Heart left ventricle (tissue), 13 donors: ENCODE measurements around the gene INSIG1.

Source experiments
- POLR2A ChIP-seq, 2 donors: fragments of 450-650 bp; IDR thresholded peaks; one replicate each; pipeline ENCODE4 v1.6.1; 2017; ENCODE audit warnings: antibody characterized with exemption in 2 of 2, mild to moderate bottlenecking in 2 of 2, moderate library complexity in 2 of 2
- TF ChIP-seq, protein P1 (sequence below), 12 donors: fragments of 200-600 bp; sonication (generic) in 4 of 12; IDR thresholded peaks; one replicate each; pipeline versions ENCODE4 v1.5.0 to v1.8.0; 2018 to 2022; ENCODE audit warnings: antibody characterized with exemption in 12 of 12, mild to moderate bottlenecking in 5 of 12
- donor health status: ischemic (EF 13 %, LVEDD 7.1; RV severe dilation, severe dysfunction).
- donor health status: DM: no; HTN: yes; CAD: no.
- donor health status: DM: no; HTN: no; CAD: no.
- donor health status: ischemic (EF 25% LVEDD 6.9; RV normal size, moderate dysfunction).
- donor health status: ischemic (EF 25% LVEDD 5.7; RV mildly dilated, moderate dysfunction).
- donor health status: ischemic (EF 35%, LVEDD 5.7; RV mildly dilated, moderate dysfunction).
- donor health status: nonischemic (EF 11% LVEDD 7.7; RV severe dilation, severe dysfunction).
- donor health status: DM: yes; HTN: yes; CAD: no.
- donor health status: PGD.
- donor health status: ischemic (EF 29% LVEDD 5.4; RV normal size, mild dysfunction).
- donor health status: nonischemic (EF 23%, LVEDD 6.1; RV moderate dilation, normal function).

DNA sequence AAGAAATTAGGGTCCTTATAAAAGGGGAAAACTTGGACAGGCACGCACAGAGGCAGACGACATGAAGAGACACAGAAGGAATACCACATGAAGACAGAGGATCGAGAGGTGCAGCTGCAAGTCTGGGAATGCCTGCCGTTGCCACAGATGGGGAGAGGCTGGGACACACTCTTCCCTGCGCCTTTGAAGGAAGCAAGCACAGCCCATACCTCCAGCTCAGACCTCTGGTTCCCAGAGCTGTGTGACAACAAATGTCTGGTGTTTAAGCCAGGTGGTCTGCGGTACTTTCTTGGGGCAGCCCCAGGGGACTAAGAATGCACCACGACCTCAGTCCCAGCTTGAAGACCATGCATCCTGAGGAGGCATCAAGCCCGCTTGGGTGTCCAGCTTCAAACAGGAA, 18.3 kb downstream of the INSIG1 start:
- TF ChIP-seq, protein P1, sequence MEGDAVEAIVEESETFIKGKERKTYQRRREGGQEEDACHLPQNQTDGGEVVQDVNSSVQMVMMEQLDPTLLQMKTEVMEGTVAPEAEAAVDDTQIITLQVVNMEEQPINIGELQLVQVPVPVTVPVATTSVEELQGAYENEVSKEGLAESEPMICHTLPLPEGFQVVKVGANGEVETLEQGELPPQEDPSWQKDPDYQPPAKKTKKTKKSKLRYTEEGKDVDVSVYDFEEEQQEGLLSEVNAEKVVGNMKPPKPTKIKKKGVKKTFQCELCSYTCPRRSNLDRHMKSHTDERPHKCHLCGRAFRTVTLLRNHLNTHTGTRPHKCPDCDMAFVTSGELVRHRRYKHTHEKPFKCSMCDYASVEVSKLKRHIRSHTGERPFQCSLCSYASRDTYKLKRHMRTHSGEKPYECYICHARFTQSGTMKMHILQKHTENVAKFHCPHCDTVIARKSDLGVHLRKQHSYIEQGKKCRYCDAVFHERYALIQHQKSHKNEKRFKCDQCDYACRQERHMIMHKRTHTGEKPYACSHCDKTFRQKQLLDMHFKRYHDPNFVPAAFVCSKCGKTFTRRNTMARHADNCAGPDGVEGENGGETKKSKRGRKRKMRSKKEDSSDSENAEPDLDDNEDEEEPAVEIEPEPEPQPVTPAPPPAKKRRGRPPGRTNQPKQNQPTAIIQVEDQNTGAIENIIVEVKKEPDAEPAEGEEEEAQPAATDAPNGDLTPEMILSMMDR (IDR thresholded peaks at IDR 0.05) = no peak
- TF ChIP-seq POLR2A (IDR thresholded peaks at IDR 0.05) = no peak
